ENCODE results near the gene SMARCAL1. TPM values are rescaled to one million over a fixed set of nuclear protein-coding genes. Genes with fewer than 3 reads are reported as not detected.
"Not testable (repeated sequence)": the region's sequence is repeated elsewhere in the genome, so short reads cannot be mapped to it uniquely, and the experiment has no call there.

The SMARCAL1 gene
- total and polyA plus RNA-seq, 3 donors from 2014 or later = 27.3 to 50.2 (median 39.1) TPM

GRCh38 chr2:216372761-216373291, 39.5 kb upstream of the SMARCAL1 start:
- H3K4me3 ChIP-seq = no peak overlapping the region
- WGBS, 2 donors = 24 to 28% methylated on average over 6 of the region's 6 CpGs
- no peaks in the 10 kb centered on the region for H3K9me3 ChIP-seq
- no peaks in the 10 kb centered on the region for H3K36me3 ChIP-seq (ENCODE audit: low read depth, missing control alignments)
- intact Hi-C loops (cut with DNase I; ENCODE audit: low total_unique reads) = no loop called here
- H3K4me1 ChIP-seq = peaks cover 13% of the 10 kb centered on the region
- no peak for TF ChIP-seq CTCF (IDR thresholded peaks at IDR 0.05)
- no peak for TF ChIP-seq POLR2A (IDR thresholded peaks at IDR 0.05)
- no peaks in the 10 kb centered on the region for H3K27me3 ChIP-seq
- no peak overlapping the region for H3K27ac ChIP-seq
- no peak for DNase-seq

GRCh38 chr2:216373896-216374295, 38.4 kb upstream of the SMARCAL1 start:
- no peaks in the 10 kb centered on the region for H3K27me3 ChIP-seq
- no peaks in the 10 kb centered on the region for H3K9me3 ChIP-seq
- no peak overlapping the region for H3K4me3 ChIP-seq
- H3K27ac ChIP-seq = no peak overlapping the region
- intact Hi-C loops (cut with DNase I; ENCODE audit: low total_unique reads) = no loop called here
- peaks cover 13% of the 10 kb centered on the region for H3K4me1 ChIP-seq
- H3K36me3 ChIP-seq (ENCODE audit: low read depth, missing control alignments) = no peaks in the 10 kb centered on the region
- DNase-seq = no peak
- TF ChIP-seq POLR2A (IDR thresholded peaks at IDR 0.05) (no peak), CTCF (IDR thresholded peaks at IDR 0.05) (no peak)

GRCh38 chr2:216375286-216375685, 37.0 kb upstream of the SMARCAL1 start:
- Histone ChIP-seq H3K36me3 (ENCODE audit: low read depth, missing control alignments) (no peaks in the 10 kb centered on the region), H3K27ac (no peak overlapping the region), H3K27me3 (no peaks in the 10 kb centered on the region), H3K4me3 (no peak overlapping the region), H3K4me1 (peaks cover 13% of the 10 kb centered on the region), H3K9me3 (no peaks in the 10 kb centered on the region)
- WGBS, 2 donors = 36 to 60% methylated on average over 1 of the region's 1 CpG
- TF ChIP-seq POLR2A (IDR thresholded peaks at IDR 0.05) = no peak
- DNase-seq = no peak
- intact Hi-C loops (cut with DNase I; ENCODE audit: low total_unique reads) = no loop called here

GRCh38 chr2:216379977-216380376, 32.3 kb upstream of the SMARCAL1 start:
- Histone ChIP-seq H3K36me3 (ENCODE audit: low read depth, missing control alignments) (no peaks in the 10 kb centered on the region), H3K27me3 (no peaks in the 10 kb centered on the region), H3K27ac (no peak overlapping the region), H3K4me1 (no peaks in the 10 kb centered on the region), H3K4me3 (no peak overlapping the region), H3K9me3 (no peaks in the 10 kb centered on the region)
- TF ChIP-seq CTCF (IDR thresholded peaks at IDR 0.05) = no peak
- no peak for DNase-seq
- intact Hi-C loops (cut with DNase I; ENCODE audit: low total_unique reads) = no loop called here
- WGBS, 2 donors = 72 to 93% methylated on average over 5 of the region's 5 CpGs

GRCh38 chr2:216384409-216384808, 27.9 kb upstream of the SMARCAL1 start:
- DNase-seq; H3K4me1 ChIP-seq; H3K27me3 ChIP-seq; H3K9me3 ChIP-seq; H3K4me3 ChIP-seq; H3K27ac ChIP-seq; intact Hi-C loops (cut with DNase I; ENCODE audit: low total_unique reads); H3K36me3 ChIP-seq (ENCODE audit: low read depth, missing control alignments): not testable (repeated sequence)
- 86 to 93% methylated on average over 2 of the region's 2 CpGs for WGBS, 2 donors

GRCh38 chr2:216385478-216385877, 26.8 kb upstream of the SMARCAL1 start:
- Histone ChIP-seq H3K36me3 (ENCODE audit: low read depth, missing control alignments) (no peaks in the 10 kb centered on the region), H3K4me1 (no peaks in the 10 kb centered on the region), H3K9me3 (no peaks in the 10 kb centered on the region), H3K27me3 (no peaks in the 10 kb centered on the region), H3K27ac (no peak overlapping the region), H3K4me3 (no peak overlapping the region)
- DNase-seq = no peak
- WGBS, 2 donors = 68 to 76% methylated on average over 2 of the region's 2 CpGs
- TF ChIP-seq POLR2A (IDR thresholded peaks at IDR 0.05) (no peak), CTCF (IDR thresholded peaks at IDR 0.05) (no peak)
- intact Hi-C loops (cut with DNase I; ENCODE audit: low total_unique reads) = no loop called here
